Islet precursor cell (in vitro differentiated cells): ENCODE data around the gene FAM151B.

Experiments
- DNase-seq: peaks from one replicate; pipeline ENCODE4 v3.0.0-alpha.2; 2018

Gene FAM151B

GRCh38 chr5:80591352-80591751 lies 103.5 kb downstream of the FAM151B start:
- no peak for DNase-seq

GRCh38 chr5:80592105-80592504 lies 104.2 kb downstream of the FAM151B start:
- no peak for DNase-seq
